SK-N-SH (cell line): Measurements from ENCODE around the gene SLC16A10.

Source experiments
- CHD2 ChIP-seq: fragments of 150-350 bp; IDR thresholded peaks from 2 replicates; pipeline ENCODE4 v1.6.1; 2018; ENCODE audit warnings: low read length; ENCODE audit not compliant: partially characterized antibody
- CTCF ChIP-seq: fragments of 200-600 bp; sonication (generic); IDR thresholded peaks from 2 replicates; pipeline ENCODE4 v1.6.1; 2017; ENCODE audit warnings: antibody characterized with exemption, mild to moderate bottlenecking, moderate library complexity
- GATA2 ChIP-seq: sonication (generic); formaldehyde crosslinking; IDR thresholded peaks from 2 replicates; pipeline ENCODE4 v1.5.0; 2020; ENCODE audit warnings: mild to moderate bottlenecking, missing genetic modification reagents
- MXI1 ChIP-seq: IDR thresholded peaks from 2 replicates; pipeline ENCODE4 v1.6.1; 2012; ENCODE audit warnings: mild to moderate bottlenecking, low read depth, low read length, improper control_type of control experiment
- NRF1 ChIP-seq: IDR thresholded peaks from 2 replicates; pipeline ENCODE4 v1.6.1; 2012; ENCODE audit warnings: low read depth, mild to moderate bottlenecking, low read length
- RAD21 ChIP-seq: IDR thresholded peaks from 2 replicates; pipeline ENCODE4 v1.6.1; 2012; ENCODE audit warnings: mild to moderate bottlenecking, low read length
- TCF12 ChIP-seq: IDR thresholded peaks from 2 replicates; pipeline ENCODE4 v1.4.0; 2012

GRCh38 chr6:111114087-111114443, 26.8 kb downstream of the SLC16A10 start:
- TF ChIP-seq RAD21, result no peak
- no peak for TF ChIP-seq CTCF
- TF ChIP-seq MXI1, result no peak
- TF ChIP-seq CHD2, result no peak
- no peak for TF ChIP-seq NRF1
- no peak for TF ChIP-seq GATA2 (CRISPR knock-in tag)
- no peak for TF ChIP-seq TCF12
